HCT116 (cell line): ENCODE data around the gene PDZD8. TPM values are rescaled to one million over a fixed set of nuclear protein-coding genes. Genes with fewer than 3 reads are reported as not detected.

Experiments used
- ATAC-seq: fragments of 200-7000 bp; cut with Tn5 transposase; 2 replicates; pipeline ENCODE4 v1.9.1; 2020; ENCODE audit warnings: mild to moderate bottlenecking, moderate library complexity
- BruUV-seq: library from RNA; stranded (reverse); fragments of 400-500 nt; replicated peaks from 2 replicates; lab custom pipeline; 2021; lab: Mats Ljungman, UMichigan
- CTCF ChIA-PET: fragments of 300-600 bp; sonication (Branson Sonifier 250); formaldehyde crosslinking; loops from one replicate; lab custom pipeline; 2021; ENCODE audit warnings: antibody characterized with exemption; lab: Charles Lee
- POLR2A ChIA-PET: fragments of 300-600, 350-600 bp; sonication (Branson Sonifier 250); formaldehyde crosslinking; loops from one replicate; lab custom pipeline; 2021; ENCODE audit warnings: antibody characterized with exemption; lab: Charles Lee
- RAD21 ChIA-PET, 2 experiments: fragments of 300-600 bp; sonication (Branson Sonifier 250); formaldehyde crosslinking; loops; one replicate each; lab custom pipeline; 2023; ENCODE audit warnings: low total read pairs in 2 of 2; ENCODE audit not compliant: uncharacterized antibody in 2 of 2, unreplicated experiment in 2 of 2, low non-redundant PET in 1 of 2; lab: Charles Lee
- DNase-seq: peaks from one replicate; pipeline ENCODE4 v3.0.0-alpha.2; 2010; ENCODE audit warnings: low read depth, low spot score
- H2AFZ ChIP-seq: fragments of 200-600 bp; shearing (Covaris generic), sonication (generic); 2 replicates; pipeline ENCODE4 v1.6.1; 2017; ENCODE audit warnings: low read depth, mixed run types, mixed read lengths, antibody characterized with exemption, low read length; ENCODE audit not compliant: poor library complexity, severe bottlenecking
- H3K27ac ChIP-seq: 2 replicates; pipeline ENCODE4 v1.5.1; 2012; ENCODE audit warnings: low read depth, low read length
- H3K27me3 ChIP-seq: fragments of 200-600 bp; sonication (generic); 2 replicates; pipeline ENCODE4 v1.6.1; 2016; ENCODE audit warnings: mixed run types, low read length, mixed read lengths; ENCODE audit not compliant: insufficient read depth
- H3K36me3 ChIP-seq, 2 experiments: fragments of 200-500 bp in 1 of 2; fragments of 200-600 bp in 1 of 2; sonication (Bioruptor generic) in 1 of 2; sonication (generic) in 1 of 2; 2 replicates each; pipeline versions ENCODE4 v1.5.1 to v1.6.1; 2014 to 2016; ENCODE audit warnings: low read length in 2 of 2, inconsistent platforms in 1 of 2, mixed read lengths in 1 of 2, mixed run types in 1 of 2; ENCODE audit not compliant: insufficient read depth in 2 of 2, control insufficient read depth in 1 of 2
- H3K4me1 ChIP-seq, 2 experiments: fragments of 200-600 bp in 1 of 2; sonication (generic) in 1 of 2; 2 replicates each; pipeline versions ENCODE4 v1.5.1 to v1.6.1; 2012 to 2017; ENCODE audit warnings: low read length in 2 of 2, inconsistent platforms in 1 of 2, mild to moderate bottlenecking in 1 of 2, mixed read lengths in 1 of 2, mixed run types in 1 of 2, moderate library complexity in 1 of 2; ENCODE audit not compliant: insufficient read depth in 2 of 2, control insufficient read depth in 1 of 2
- H3K4me2 ChIP-seq: fragments of 200-600 bp; sonication (generic); 2 replicates; pipeline ENCODE4 v1.6.1; 2017; ENCODE audit warnings: mixed run types, low read length, mixed read lengths
- H3K4me3 ChIP-seq, 2 experiments: fragments of 200-600 bp in 1 of 2; sonication (generic) in 1 of 2; replicated peaks in 1 of 2; 2 replicates each; pipeline ENCODE4 v1.5.1; 2011 to 2016; ENCODE audit warnings: low read length in 2 of 2, control low read depth in 1 of 2, low read depth in 1 of 2, mild to moderate bottlenecking in 1 of 2, mixed read lengths in 1 of 2, mixed run types in 1 of 2
- H3K79me2 ChIP-seq: fragments of 200-600 bp; sonication (generic); 2 replicates; pipeline ENCODE4 v1.6.1; 2017; ENCODE audit warnings: mild to moderate bottlenecking, mixed run types, low read length, moderate library complexity, mixed read lengths; ENCODE audit not compliant: insufficient read depth
- H3K9ac ChIP-seq: fragments of 200-600 bp; sonication (generic); 2 replicates; pipeline ENCODE4 v1.6.1; 2016; ENCODE audit warnings: low read length, mixed read lengths
- H3K9me2 ChIP-seq: fragments of 200-600 bp; sonication (generic), shearing (Covaris generic); 2 replicates; pipeline ENCODE4 v1.6.1; 2017; ENCODE audit warnings: mixed run types, mild to moderate bottlenecking, moderate library complexity; ENCODE audit not compliant: insufficient read depth
- H3K9me3 ChIP-seq, 2 experiments: fragments of 200-500 bp in 1 of 2; fragments of 200-600 bp in 1 of 2; sonication (Bioruptor generic) in 1 of 2; sonication (generic) in 1 of 2; 2 replicates each; pipeline ENCODE4 v1.6.1; 2014 to 2017; ENCODE audit warnings: low read length in 2 of 2, mixed read lengths in 2 of 2, inconsistent platforms in 1 of 2, low read depth in 1 of 2, mild to moderate bottlenecking in 1 of 2, mixed run types in 1 of 2, moderate library complexity in 1 of 2; ENCODE audit not compliant: control insufficient read depth in 1 of 2, insufficient read depth in 1 of 2
- H4K20me1 ChIP-seq: fragments of 200-600 bp; sonication (generic), shearing (Covaris generic); 2 replicates; pipeline ENCODE4 v1.6.1; 2017; ENCODE audit warnings: mixed run types, mild to moderate bottlenecking, moderate library complexity; ENCODE audit not compliant: insufficient read depth
- CBX3 ChIP-seq: IDR thresholded peaks from 2 replicates; pipeline ENCODE4 v1.6.1; 2012; ENCODE audit warnings: low read depth
- EGR1 ChIP-seq: IDR thresholded peaks from 2 replicates; pipeline ENCODE4 v1.6.1; 2012; ENCODE audit warnings: low read depth
- ELF1 ChIP-seq: IDR thresholded peaks from 2 replicates; pipeline ENCODE4 v1.6.1; 2012; ENCODE audit warnings: low read depth, borderline replicate concordance
- EZH2phosphoT487 ChIP-seq: fragments of 200-600 bp; IDR thresholded peaks from 2 replicates; pipeline ENCODE4 v1.6.1; 2018; ENCODE audit warnings: antibody characterized with exemption, borderline replicate concordance
- FOSL1 ChIP-seq: IDR thresholded peaks from 2 replicates; pipeline ENCODE4 v1.6.1; 2012; ENCODE audit warnings: low read depth
- JUND ChIP-seq: IDR thresholded peaks from 2 replicates; pipeline ENCODE4 v1.6.1; 2012
- POLR2AphosphoS5 ChIP-seq: IDR thresholded peaks from 2 replicates; pipeline ENCODE4 v1.6.1; 2011; ENCODE audit warnings: mild to moderate bottlenecking, low read depth, low read length, moderate library complexity
- RAD21 ChIP-seq: IDR thresholded peaks from 2 replicates; pipeline ENCODE4 v1.6.1; 2012; ENCODE audit warnings: low read depth, mild to moderate bottlenecking
- TCF7L2 ChIP-seq: IDR thresholded peaks from 2 replicates; pipeline ENCODE4 v1.7.0; 2011; ENCODE audit warnings: borderline replicate concordance, inconsistent platforms; ENCODE audit not compliant: insufficient read depth, insufficient read length; ENCODE audit errors: extremely low read depth
- YY1 ChIP-seq: IDR thresholded peaks from 2 replicates; pipeline ENCODE4 v1.6.1; 2011; ENCODE audit warnings: low read length, low read depth, moderate library complexity, mild to moderate bottlenecking; ENCODE audit not compliant: insufficient replicate concordance; ENCODE audit errors: extremely low read depth
- ZNF274 ChIP-seq: fragments of 200-500 bp; sonication (Bioruptor generic); IDR thresholded peaks from 2 replicates; pipeline ENCODE4 v1.6.1; 2014; ENCODE audit warnings: mild to moderate bottlenecking, low read depth, low read length, inconsistent platforms
- intact Hi-C: fragments of 100-400 bp; cut with micrococcal nuclease; formaldehyde crosslinking; loops from 2 replicates; pipeline ENCODE4 v1.10.0; 2022
- total RNA-seq: library from RNA; stranded (reverse); gene quantifications from one replicate; pipeline ENCODE4 v1.2.1, GENCODE V29; 2021; ENCODE audit not compliant: unreplicated experiment
- TF ChIP-seq, protein P1 (sequence below), 3 experiments: fragments of 200-600 bp in 1 of 3; sonication (generic) in 1 of 3; IDR thresholded peaks in 2 of 3; conservative IDR thresholded peaks in 1 of 3; 2 replicates each; pipeline ENCODE4 v1.5.1; 2012 to 2017; ENCODE audit warnings: low read depth in 2 of 3, low read length in 2 of 3, antibody characterized with exemption in 1 of 3, borderline replicate concordance in 1 of 3, control low read depth in 1 of 3, mild to moderate bottlenecking in 1 of 3, mixed read lengths in 1 of 3, mixed run types in 1 of 3, moderate library complexity in 1 of 3; ENCODE audit not compliant: insufficient read depth in 1 of 3
- TF ChIP-seq, protein P2 (sequence below): IDR thresholded peaks from 2 replicates; pipeline ENCODE4 v1.6.1; 2012
- TF ChIP-seq, protein P3 (sequence below): IDR thresholded peaks from 2 replicates; pipeline ENCODE4 v1.6.1; 2012; ENCODE audit warnings: low read depth

The PDZD8 gene
- total RNA-seq, 1 experiment from 2014 or later: 61.7 TPM

DNA sequence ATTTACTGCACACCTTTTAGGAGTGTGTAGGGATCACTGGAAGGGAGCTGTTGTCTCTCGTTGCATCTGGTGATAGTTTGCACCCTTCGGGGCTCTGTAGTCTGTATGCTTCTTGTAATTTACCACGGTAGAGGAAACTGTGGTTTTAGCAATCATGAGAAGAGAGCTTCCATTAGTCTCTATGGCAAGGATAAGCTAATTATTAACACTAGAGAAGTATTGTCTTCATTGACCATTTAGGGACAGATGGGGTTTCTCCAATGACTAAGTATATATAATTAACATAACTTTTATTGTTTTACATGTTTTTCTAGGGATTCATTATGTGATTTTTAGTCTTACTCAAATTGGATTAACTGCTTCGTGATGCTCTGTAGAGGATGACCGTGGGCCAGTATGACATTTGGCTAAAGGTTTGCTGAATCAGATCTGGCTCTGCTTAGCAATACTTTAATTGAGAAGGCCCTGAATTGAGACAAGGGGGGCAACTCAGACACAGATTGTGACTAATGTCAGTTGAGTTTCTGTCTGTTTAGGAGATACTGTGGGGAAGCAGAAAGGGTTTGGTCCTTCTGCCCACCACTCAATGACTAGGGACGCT, 125.6 kb downstream of the PDZD8 start (continued):
- TF ChIP-seq, protein P1, sequence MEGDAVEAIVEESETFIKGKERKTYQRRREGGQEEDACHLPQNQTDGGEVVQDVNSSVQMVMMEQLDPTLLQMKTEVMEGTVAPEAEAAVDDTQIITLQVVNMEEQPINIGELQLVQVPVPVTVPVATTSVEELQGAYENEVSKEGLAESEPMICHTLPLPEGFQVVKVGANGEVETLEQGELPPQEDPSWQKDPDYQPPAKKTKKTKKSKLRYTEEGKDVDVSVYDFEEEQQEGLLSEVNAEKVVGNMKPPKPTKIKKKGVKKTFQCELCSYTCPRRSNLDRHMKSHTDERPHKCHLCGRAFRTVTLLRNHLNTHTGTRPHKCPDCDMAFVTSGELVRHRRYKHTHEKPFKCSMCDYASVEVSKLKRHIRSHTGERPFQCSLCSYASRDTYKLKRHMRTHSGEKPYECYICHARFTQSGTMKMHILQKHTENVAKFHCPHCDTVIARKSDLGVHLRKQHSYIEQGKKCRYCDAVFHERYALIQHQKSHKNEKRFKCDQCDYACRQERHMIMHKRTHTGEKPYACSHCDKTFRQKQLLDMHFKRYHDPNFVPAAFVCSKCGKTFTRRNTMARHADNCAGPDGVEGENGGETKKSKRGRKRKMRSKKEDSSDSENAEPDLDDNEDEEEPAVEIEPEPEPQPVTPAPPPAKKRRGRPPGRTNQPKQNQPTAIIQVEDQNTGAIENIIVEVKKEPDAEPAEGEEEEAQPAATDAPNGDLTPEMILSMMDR (IDR thresholded peaks at IDR 0.05 in 2 of 3, conservative IDR thresholded peaks at IDR 0.05 in 1 of 3; ENCODE audit: borderline replicate concordance in 1 of 3, insufficient read depth in 1 of 3, low read depth in 2 of 3, low read length in 2 of 3): no peak

DNA sequence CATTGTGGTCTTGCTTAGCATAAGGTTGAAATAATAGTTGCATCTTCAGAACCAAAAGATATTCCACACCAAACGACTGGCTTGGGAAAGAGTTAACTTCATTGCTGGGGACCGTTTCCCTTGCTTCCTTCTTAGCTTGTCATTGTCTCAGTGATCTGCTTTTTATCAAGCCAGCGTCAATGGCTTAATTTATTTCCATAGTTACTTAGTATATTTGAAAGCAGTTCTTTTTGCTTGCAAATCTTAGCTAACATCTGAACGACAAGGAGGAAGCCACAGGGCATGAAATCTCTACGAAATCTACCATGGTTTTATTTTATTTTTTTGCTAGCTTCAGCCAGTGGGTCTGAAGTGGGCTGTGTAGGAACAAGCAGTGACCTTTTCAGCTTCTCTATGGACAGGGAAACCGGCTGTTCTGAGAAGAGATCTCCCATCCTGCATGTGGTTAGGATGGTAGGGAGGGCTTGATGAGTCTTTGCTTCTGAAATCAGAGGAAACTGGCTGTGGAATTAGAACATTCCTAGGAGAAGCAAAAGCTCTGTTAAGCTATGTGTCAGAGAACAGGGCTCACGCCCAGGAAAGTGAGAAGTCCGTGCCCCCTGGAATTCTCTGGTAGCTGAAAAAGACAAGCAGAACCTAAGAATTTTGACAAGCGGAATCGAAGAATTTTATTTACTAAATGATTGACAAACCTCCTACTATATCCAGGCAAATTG, 126.3 kb downstream of the PDZD8 start:
- CTCF ChIA-PET: interaction anchor here (1.2 kb wide), 1 partner anchor 33 kb away, joined by 3 read pairs; no protein-coding TSS in a partner anchor
- DNase-seq: no peak
- intact Hi-C loops: no loop called here
- H3K4me2 ChIP-seq: no peak overlapping the region
- TF ChIP-seq YY1 (no peak), EGR1 (no peak), EZH2phosphoT487 (no peak), JUND (no peak), RAD21 (no peak), POLR2AphosphoS5 (no peak), TCF7L2 (no peak), ZNF274 (no peak), CBX3 (no peak), FOSL1 (no peak), ELF1 (no peak)
- TF ChIP-seq, protein P2, sequence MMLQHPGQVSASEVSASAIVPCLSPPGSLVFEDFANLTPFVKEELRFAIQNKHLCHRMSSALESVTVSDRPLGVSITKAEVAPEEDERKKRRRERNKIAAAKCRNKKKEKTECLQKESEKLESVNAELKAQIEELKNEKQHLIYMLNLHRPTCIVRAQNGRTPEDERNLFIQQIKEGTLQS: no peak
- TF ChIP-seq, protein P3, sequence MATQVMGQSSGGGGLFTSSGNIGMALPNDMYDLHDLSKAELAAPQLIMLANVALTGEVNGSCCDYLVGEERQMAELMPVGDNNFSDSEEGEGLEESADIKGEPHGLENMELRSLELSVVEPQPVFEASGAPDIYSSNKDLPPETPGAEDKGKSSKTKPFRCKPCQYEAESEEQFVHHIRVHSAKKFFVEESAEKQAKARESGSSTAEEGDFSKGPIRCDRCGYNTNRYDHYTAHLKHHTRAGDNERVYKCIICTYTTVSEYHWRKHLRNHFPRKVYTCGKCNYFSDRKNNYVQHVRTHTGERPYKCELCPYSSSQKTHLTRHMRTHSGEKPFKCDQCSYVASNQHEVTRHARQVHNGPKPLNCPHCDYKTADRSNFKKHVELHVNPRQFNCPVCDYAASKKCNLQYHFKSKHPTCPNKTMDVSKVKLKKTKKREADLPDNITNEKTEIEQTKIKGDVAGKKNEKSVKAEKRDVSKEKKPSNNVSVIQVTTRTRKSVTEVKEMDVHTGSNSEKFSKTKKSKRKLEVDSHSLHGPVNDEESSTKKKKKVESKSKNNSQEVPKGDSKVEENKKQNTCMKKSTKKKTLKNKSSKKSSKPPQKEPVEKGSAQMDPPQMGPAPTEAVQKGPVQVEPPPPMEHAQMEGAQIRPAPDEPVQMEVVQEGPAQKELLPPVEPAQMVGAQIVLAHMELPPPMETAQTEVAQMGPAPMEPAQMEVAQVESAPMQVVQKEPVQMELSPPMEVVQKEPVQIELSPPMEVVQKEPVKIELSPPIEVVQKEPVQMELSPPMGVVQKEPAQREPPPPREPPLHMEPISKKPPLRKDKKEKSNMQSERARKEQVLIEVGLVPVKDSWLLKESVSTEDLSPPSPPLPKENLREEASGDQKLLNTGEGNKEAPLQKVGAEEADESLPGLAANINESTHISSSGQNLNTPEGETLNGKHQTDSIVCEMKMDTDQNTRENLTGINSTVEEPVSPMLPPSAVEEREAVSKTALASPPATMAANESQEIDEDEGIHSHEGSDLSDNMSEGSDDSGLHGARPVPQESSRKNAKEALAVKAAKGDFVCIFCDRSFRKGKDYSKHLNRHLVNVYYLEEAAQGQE: no peak
- TF ChIP-seq, protein P1 (IDR thresholded peaks at IDR 0.05 in 2 of 3, conservative IDR thresholded peaks at IDR 0.05 in 1 of 3; ENCODE audit: borderline replicate concordance in 1 of 3, insufficient read depth in 1 of 3, low read depth in 2 of 3, low read length in 2 of 3): no peak
- POLR2A ChIA-PET: no interaction called here
- RAD21 ChIA-PET: no interaction called here
- no peaks in the 10 kb centered on the region for H3K9me3 ChIP-seq
- H3K9ac ChIP-seq: no peak overlapping the region
- H3K36me3 ChIP-seq: no peaks in the 10 kb centered on the region
- no peak overlapping the region for H3K27ac ChIP-seq
- no peak for ATAC-seq
- no peaks in the 10 kb centered on the region for H3K9me2 ChIP-seq
- no TSS peak for BruUV-seq
- peaks cover 19% of the 10 kb centered on the region; the same call in 1 of the 2 replicates for H3K27me3 ChIP-seq
- H4K20me1 ChIP-seq: no peaks in the 10 kb centered on the region
- no peak overlapping the region for H3K4me3 ChIP-seq
- no peak overlapping the region for H2AFZ ChIP-seq
- no peaks in the 10 kb centered on the region for H3K4me1 ChIP-seq
- no peaks in the 10 kb centered on the region for H3K79me2 ChIP-seq
